ENCODE results near the gene CELF2.

The CELF2 gene

GRCh38 chr10:11325817-11326216, 308.1 kb downstream of the CELF2 start:
- H3K4me1 ChIP-seq (ENCODE audit: insufficient read depth, low read length): peaks cover 26% of the 10 kb centered on the region
- H3K9me3 ChIP-seq (ENCODE audit: low read length): no peaks in the 10 kb centered on the region
- H3K27me3 ChIP-seq (ENCODE audit: insufficient read depth, low read length): no peaks in the 10 kb centered on the region
- H3K4me3 ChIP-seq (ENCODE audit: low read length): no peak overlapping the region
- H2AFZ ChIP-seq (ENCODE audit: low read depth, low read length): no peak overlapping the region
- H3K36me3 ChIP-seq (ENCODE audit: insufficient read depth, low read length): peaks cover 40% of the 10 kb centered on the region

GRCh38 chr10:11326241-11326640, 308.6 kb downstream of the CELF2 start:
- no peak overlapping the region for H2AFZ ChIP-seq (ENCODE audit: low read depth, low read length)
- no peaks in the 10 kb centered on the region for H3K9me3 ChIP-seq (ENCODE audit: low read length)
- H3K4me3 ChIP-seq (ENCODE audit: low read length): no peak overlapping the region
- peaks cover 40% of the 10 kb centered on the region for H3K36me3 ChIP-seq (ENCODE audit: insufficient read depth, low read length)
- H3K4me1 ChIP-seq (ENCODE audit: insufficient read depth, low read length): peaks cover 26% of the 10 kb centered on the region
- no peaks in the 10 kb centered on the region for H3K27me3 ChIP-seq (ENCODE audit: insufficient read depth, low read length)

DNA sequence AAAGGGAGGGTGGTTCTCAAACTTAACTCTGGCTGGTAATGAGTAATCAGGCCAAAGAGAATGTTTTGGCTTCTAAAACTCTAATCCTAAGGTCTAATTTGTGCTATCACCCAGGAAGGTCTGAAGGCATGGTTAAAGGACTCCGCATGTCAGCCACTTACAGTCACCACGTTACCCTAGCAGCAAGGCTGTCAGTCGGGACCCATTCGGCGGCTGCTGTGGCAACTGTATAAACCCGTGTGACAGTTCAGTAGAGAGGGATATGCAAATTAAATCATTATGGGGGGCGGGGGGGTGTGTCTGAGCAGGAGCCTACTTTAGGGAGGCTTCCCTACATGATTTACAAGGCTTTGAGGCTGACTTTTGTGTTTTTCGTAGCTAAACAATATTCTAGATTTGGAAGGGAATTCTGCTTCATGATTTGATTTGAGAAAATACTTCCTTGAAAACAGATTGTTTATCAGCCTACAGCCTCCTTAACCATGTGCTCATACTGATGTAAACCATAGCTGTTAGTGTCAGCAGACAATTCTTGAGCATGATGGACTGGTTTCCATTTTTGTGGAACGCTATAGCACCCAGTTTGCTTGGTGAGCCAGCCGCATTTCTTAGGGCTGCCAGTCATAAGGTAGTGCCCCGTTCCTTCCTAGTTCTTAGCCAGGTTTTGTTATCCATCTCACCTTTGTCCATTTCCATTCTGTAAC, 309.4 kb downstream of the CELF2 start:
- Histone ChIP-seq H2AFZ (ENCODE audit: low read depth, low read length) (no peak overlapping the region), H3K4me3 (ENCODE audit: low read length) (no peak overlapping the region), H3K4me1 (ENCODE audit: insufficient read depth, low read length) (peaks cover 22% of the 10 kb centered on the region), H3K9me3 (ENCODE audit: low read length) (no peaks in the 10 kb centered on the region), H3K36me3 (ENCODE audit: insufficient read depth, low read length) (peaks cover 40% of the 10 kb centered on the region), H3K27me3 (ENCODE audit: insufficient read depth, low read length) (no peaks in the 10 kb centered on the region)

DNA sequence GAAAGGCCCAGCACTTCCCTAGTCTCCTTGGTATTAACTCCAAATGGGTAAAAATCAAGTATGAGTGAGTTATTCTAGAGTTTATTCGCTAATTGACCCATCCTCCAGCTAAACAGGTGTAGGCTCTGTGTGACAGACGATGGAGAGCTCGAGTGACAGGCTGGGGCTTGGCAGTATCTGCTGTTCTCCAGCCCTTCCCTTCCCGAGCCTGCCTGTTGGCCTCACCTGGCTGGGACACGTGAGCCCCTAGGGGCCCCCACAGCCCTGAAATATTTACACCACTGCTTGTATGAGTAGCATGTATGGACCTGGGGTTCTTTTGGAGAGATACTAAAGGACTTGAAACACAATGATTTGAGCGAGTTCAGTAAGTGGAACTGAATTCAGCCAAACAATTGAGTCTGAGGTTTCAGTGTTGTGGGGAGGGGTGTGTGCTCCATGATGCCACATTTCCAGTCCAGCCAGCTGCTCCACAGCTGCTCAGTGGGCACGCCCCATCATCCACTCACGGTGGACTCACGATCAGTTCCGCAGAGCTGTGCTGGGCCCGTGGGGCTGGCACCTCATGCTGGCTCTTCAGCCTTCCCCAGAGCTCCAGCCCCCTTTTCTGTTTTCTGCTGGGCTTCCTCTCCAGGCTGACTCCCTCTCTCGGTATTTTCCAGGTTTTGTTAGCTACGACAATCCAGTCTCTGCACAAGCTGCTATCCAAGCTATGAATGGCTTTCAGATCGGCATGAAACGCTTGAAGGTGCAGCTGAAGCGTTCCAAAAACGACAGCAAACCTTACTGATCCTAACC, 310.8 kb downstream of the CELF2 start:
- H3K4me1 ChIP-seq (ENCODE audit: insufficient read depth, low read length): peaks cover 10% of the 10 kb centered on the region
- H3K4me3 ChIP-seq (ENCODE audit: low read length): no peak overlapping the region
- no peaks in the 10 kb centered on the region for H3K9me3 ChIP-seq (ENCODE audit: low read length)
- peaks cover 43% of the 10 kb centered on the region for H3K36me3 ChIP-seq (ENCODE audit: insufficient read depth, low read length)
- H3K27me3 ChIP-seq (ENCODE audit: insufficient read depth, low read length): no peaks in the 10 kb centered on the region
- no peak overlapping the region for H2AFZ ChIP-seq (ENCODE audit: low read depth, low read length)

DNA sequence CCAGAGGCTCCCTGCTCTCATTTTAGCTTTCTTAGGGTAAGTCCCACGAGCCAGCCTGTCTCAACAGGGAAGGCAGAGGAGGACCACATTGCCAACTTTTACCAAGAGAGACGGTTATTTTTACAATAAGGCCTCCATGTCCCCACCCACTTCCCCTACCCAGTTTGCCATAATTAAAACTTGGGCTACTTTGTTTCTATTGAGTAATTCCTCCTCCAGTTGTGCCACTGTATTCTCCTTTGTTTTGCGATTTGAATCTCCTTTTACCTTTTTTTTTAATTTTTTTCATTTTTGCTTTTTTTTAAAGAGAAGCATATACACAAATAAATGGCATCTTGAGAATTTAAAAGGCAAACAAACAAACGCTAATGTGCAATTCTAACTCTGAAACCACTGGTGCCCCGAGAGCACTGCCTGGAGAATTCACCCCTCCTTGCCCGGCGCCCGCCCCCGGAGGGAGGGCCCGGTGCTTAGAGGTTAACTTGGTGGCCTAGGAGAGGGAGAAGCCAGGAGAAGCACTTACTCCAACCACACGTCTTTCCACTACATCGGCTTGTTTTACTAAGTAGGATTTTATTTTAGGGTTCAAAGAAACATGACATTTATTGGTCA, 311.5 kb downstream of the CELF2 start:
- Histone ChIP-seq H3K36me3 (ENCODE audit: insufficient read depth, low read length) (peaks cover 39% of the 10 kb centered on the region), H3K9me3 (ENCODE audit: low read length) (no peaks in the 10 kb centered on the region), H2AFZ (ENCODE audit: low read depth, low read length) (no peak overlapping the region), H3K4me1 (ENCODE audit: insufficient read depth, low read length) (peaks cover 9% of the 10 kb centered on the region), H3K27me3 (ENCODE audit: insufficient read depth, low read length) (no peaks in the 10 kb centered on the region), H3K4me3 (ENCODE audit: low read length) (no peak overlapping the region)

DNA sequence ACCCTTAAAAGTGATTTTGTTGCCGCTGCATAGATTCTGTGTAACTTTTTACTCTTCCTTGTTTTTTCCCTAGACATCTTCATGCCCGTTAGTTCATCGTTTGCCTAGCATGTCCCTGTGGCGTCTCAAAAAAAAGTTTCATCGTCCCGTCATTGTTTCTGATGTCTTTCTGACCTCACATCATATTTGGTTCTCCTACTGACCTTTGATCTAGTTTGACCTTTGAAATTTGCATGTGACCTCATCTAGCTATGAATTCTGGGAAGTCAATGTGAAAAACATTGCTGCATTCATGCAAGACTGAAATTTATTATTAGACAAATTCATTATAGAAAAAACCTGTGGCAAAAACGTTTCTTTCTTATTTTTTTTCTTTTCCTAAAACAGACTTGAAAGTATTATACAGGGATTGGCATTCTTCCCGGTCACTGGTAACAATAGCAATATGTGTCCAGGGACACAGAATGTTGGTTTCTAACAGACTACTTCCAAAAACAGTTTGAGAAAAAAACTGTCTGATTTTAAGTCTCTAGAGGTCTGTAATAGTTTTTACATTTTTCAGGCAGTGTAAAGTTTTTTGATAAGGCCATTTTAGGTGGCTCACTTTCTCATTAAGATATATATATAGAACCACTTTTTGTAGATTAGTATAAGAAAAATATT, 312.8 kb downstream of the CELF2 start:
- H3K36me3 ChIP-seq (ENCODE audit: insufficient read depth, low read length): peaks cover 29% of the 10 kb centered on the region
- no peak overlapping the region for H2AFZ ChIP-seq (ENCODE audit: low read depth, low read length)
- H3K4me3 ChIP-seq (ENCODE audit: low read length): no peak overlapping the region
- H3K27me3 ChIP-seq (ENCODE audit: insufficient read depth, low read length): no peaks in the 10 kb centered on the region
- H3K4me1 ChIP-seq (ENCODE audit: insufficient read depth, low read length): peaks cover 9% of the 10 kb centered on the region
- no peaks in the 10 kb centered on the region for H3K9me3 ChIP-seq (ENCODE audit: low read length)

DNA sequence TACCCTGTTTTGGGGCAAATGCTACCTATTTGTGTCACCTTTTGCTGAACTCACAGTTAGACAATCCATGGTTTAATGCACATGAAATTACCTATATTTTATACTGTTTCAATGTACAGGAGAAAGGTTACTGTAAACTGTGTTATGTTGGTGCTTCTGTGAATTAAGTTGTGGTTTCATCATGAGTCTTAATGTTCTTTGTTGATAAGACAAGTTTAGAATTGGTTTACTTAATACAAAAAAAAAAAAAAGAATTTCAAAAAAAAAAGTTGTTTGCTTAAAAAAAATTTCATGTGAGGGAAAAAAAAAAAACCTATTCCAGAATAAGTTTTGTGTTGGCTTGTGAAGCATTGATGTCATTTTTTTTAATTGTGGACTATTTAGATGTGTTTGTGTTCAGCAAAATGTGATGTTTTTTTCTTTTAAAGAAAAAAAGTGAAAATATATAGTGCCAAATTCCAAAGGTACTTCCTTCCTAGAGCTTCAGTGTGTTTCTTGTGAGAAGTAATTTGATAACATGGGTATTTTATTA, 313.4 kb downstream of the CELF2 start:
- no peak overlapping the region for H3K4me3 ChIP-seq (ENCODE audit: low read length)
- H3K27me3 ChIP-seq (ENCODE audit: insufficient read depth, low read length): no peaks in the 10 kb centered on the region
- H3K9me3 ChIP-seq (ENCODE audit: low read length): no peaks in the 10 kb centered on the region
- H3K4me1 ChIP-seq (ENCODE audit: insufficient read depth, low read length): peaks cover 15% of the 10 kb centered on the region
- peaks cover 24% of the 10 kb centered on the region for H3K36me3 ChIP-seq (ENCODE audit: insufficient read depth, low read length)
- H2AFZ ChIP-seq (ENCODE audit: low read depth, low read length): no peak overlapping the region

- H3K27me3 ChIP-seq (ENCODE audit: insufficient read depth, low read length): no peaks in the 10 kb centered on the region
- H2AFZ ChIP-seq (ENCODE audit: low read depth, low read length): no peak overlapping the region
- H3K9me3 ChIP-seq (ENCODE audit: low read length): no peaks in the 10 kb centered on the region
- H3K4me1 ChIP-seq (ENCODE audit: insufficient read depth, low read length): peaks cover 20% of the 10 kb centered on the region
- H3K4me3 ChIP-seq (ENCODE audit: low read length): no peak overlapping the region
- H3K36me3 ChIP-seq (ENCODE audit: insufficient read depth, low read length): peaks cover 21% of the 10 kb centered on the region
Measured at GRCh38 chr10:11331726-11332125, 314.1 kb downstream of the CELF2 start.

GRCh38 chr10:11332846-11333245, 315.2 kb downstream of the CELF2 start:
- H2AFZ ChIP-seq (ENCODE audit: low read depth, low read length): no peak overlapping the region
- peaks cover 30% of the 10 kb centered on the region for H3K4me1 ChIP-seq (ENCODE audit: insufficient read depth, low read length)
- H3K27me3 ChIP-seq (ENCODE audit: insufficient read depth, low read length): no peaks in the 10 kb centered on the region
- no peaks in the 10 kb centered on the region for H3K9me3 ChIP-seq (ENCODE audit: low read length)
- peaks cover 21% of the 10 kb centered on the region for H3K36me3 ChIP-seq (ENCODE audit: insufficient read depth, low read length)
- no peak overlapping the region for H3K4me3 ChIP-seq (ENCODE audit: low read length)

- peaks cover 8% of the 10 kb centered on the region for H3K36me3 ChIP-seq (ENCODE audit: insufficient read depth, low read length)
- no peak overlapping the region for H2AFZ ChIP-seq (ENCODE audit: low read depth, low read length)
- H3K27me3 ChIP-seq (ENCODE audit: insufficient read depth, low read length): no peaks in the 10 kb centered on the region
- no peak overlapping the region for H3K4me3 ChIP-seq (ENCODE audit: low read length)
- peaks cover 31% of the 10 kb centered on the region for H3K4me1 ChIP-seq (ENCODE audit: insufficient read depth, low read length)
- no peaks in the 10 kb centered on the region for H3K9me3 ChIP-seq (ENCODE audit: low read length)
Measured at GRCh38 chr10:11334436-11334835, 316.8 kb downstream of the CELF2 start.

- Histone ChIP-seq H3K27me3 (ENCODE audit: insufficient read depth, low read length) (no peaks in the 10 kb centered on the region), H3K9me3 (ENCODE audit: low read length) (no peaks in the 10 kb centered on the region), H3K36me3 (ENCODE audit: insufficient read depth, low read length) (peaks cover 5% of the 10 kb centered on the region), H3K4me1 (ENCODE audit: insufficient read depth, low read length) (peaks cover 28% of the 10 kb centered on the region), H3K4me3 (ENCODE audit: low read length) (no peak overlapping the region), H2AFZ (ENCODE audit: low read depth, low read length) (no peak overlapping the region)
Measured at GRCh38 chr10:11335167-11335652, 317.5 kb downstream of the CELF2 start.

- H3K36me3 ChIP-seq (ENCODE audit: insufficient read depth, low read length): peaks cover 2% of the 10 kb centered on the region
- H3K27me3 ChIP-seq (ENCODE audit: insufficient read depth, low read length): no peaks in the 10 kb centered on the region
- no peak overlapping the region for H2AFZ ChIP-seq (ENCODE audit: low read depth, low read length)
- peaks cover 22% of the 10 kb centered on the region for H3K4me1 ChIP-seq (ENCODE audit: insufficient read depth, low read length)
- no peaks in the 10 kb centered on the region for H3K9me3 ChIP-seq (ENCODE audit: low read length)
- H3K4me3 ChIP-seq (ENCODE audit: low read length): no peak overlapping the region
Measured at GRCh38 chr10:11335881-11336430, 318.3 kb downstream of the CELF2 start.

All from neuron (in vitro differentiated cells).